Mesothelial cell of epicardium (in vitro differentiated cells): Measurements from ENCODE around the gene COL3A1. TPM values are rescaled to one million over a fixed set of nuclear protein-coding genes. Genes with fewer than 3 reads are reported as not detected.

Source experiments
- DNase-seq, 2 experiments: peaks; one replicate each; pipeline ENCODE4 v3.0.0; 2021; ENCODE audit warnings: low spot score in 2 of 2; ENCODE audit not compliant: unreplicated experiment in 2 of 2
- H3K27ac Mint-ChIP-seq: 2 replicates; pipeline ENCODE4 v1.8.0; 2021; ENCODE audit warnings: mixed read lengths
- H3K27me3 Mint-ChIP-seq: 2 replicates; pipeline ENCODE4 v1.8.0; 2021; ENCODE audit warnings: low read depth, mixed read lengths
- H3K36me3 Mint-ChIP-seq: 2 replicates; pipeline ENCODE4 v1.8.0; 2021; ENCODE audit warnings: mixed read lengths
- H3K4me1 Mint-ChIP-seq: 2 replicates; pipeline ENCODE4 v1.8.0; 2021; ENCODE audit warnings: mixed read lengths
- H3K4me3 Mint-ChIP-seq: 2 replicates; pipeline ENCODE4 v1.8.0; 2021; ENCODE audit warnings: mild to moderate bottlenecking, moderate library complexity, mixed read lengths
- H3K9me3 Mint-ChIP-seq: 2 replicates; pipeline ENCODE4 v1.8.0; 2021; ENCODE audit warnings: mixed read lengths
- total RNA-seq: library from RNA; stranded (reverse); gene quantifications from 3 replicates; pipeline ENCODE4 v1.2.1, GENCODE V29; 2021
- TF ChIP-seq, protein P1 (sequence below): fragments of 200-600 bp; sonication (generic); IDR thresholded peaks from one replicate; pipeline ENCODE4 v1.5.0; 2021; ENCODE audit warnings: antibody characterized with exemption; ENCODE audit not compliant: unreplicated experiment

COL3A1 gene
- total RNA-seq, 1 donor from 2014 or later: 7,569 TPM

DNA sequence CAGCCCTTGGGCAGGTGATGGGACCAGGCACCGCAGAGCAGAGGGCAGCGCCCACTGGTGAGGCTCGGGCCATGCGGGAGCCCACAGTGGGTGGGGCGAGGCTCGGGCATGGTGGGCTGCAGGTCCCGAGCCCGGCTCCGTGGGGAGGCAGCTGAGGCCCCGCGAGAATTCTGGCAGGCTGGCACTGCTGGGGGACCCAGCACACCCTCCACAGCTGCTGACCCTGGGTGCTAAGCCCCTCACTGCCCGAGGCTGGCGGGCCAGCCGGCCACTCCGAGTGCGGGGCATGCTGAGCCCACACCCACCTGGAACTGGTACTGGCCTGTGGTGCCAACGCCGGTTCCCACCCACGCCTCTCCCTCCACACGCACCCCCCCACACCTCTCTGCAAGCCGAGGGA lies 29.7 kb upstream of the COL3A1 start:
- Mint-ChIP-seq H3K27me3 (no peaks in the 10 kb centered on the region), H3K27ac (no peak overlapping the region), H3K4me1 (peaks cover 6% of the 10 kb centered on the region), H3K36me3 (no peaks in the 10 kb centered on the region), H3K9me3 (peaks cover 9% of the 10 kb centered on the region), H3K4me3 (no peak overlapping the region)
- TF ChIP-seq, protein P1, sequence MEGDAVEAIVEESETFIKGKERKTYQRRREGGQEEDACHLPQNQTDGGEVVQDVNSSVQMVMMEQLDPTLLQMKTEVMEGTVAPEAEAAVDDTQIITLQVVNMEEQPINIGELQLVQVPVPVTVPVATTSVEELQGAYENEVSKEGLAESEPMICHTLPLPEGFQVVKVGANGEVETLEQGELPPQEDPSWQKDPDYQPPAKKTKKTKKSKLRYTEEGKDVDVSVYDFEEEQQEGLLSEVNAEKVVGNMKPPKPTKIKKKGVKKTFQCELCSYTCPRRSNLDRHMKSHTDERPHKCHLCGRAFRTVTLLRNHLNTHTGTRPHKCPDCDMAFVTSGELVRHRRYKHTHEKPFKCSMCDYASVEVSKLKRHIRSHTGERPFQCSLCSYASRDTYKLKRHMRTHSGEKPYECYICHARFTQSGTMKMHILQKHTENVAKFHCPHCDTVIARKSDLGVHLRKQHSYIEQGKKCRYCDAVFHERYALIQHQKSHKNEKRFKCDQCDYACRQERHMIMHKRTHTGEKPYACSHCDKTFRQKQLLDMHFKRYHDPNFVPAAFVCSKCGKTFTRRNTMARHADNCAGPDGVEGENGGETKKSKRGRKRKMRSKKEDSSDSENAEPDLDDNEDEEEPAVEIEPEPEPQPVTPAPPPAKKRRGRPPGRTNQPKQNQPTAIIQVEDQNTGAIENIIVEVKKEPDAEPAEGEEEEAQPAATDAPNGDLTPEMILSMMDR: no peak
- no peak for DNase-seq

DNA sequence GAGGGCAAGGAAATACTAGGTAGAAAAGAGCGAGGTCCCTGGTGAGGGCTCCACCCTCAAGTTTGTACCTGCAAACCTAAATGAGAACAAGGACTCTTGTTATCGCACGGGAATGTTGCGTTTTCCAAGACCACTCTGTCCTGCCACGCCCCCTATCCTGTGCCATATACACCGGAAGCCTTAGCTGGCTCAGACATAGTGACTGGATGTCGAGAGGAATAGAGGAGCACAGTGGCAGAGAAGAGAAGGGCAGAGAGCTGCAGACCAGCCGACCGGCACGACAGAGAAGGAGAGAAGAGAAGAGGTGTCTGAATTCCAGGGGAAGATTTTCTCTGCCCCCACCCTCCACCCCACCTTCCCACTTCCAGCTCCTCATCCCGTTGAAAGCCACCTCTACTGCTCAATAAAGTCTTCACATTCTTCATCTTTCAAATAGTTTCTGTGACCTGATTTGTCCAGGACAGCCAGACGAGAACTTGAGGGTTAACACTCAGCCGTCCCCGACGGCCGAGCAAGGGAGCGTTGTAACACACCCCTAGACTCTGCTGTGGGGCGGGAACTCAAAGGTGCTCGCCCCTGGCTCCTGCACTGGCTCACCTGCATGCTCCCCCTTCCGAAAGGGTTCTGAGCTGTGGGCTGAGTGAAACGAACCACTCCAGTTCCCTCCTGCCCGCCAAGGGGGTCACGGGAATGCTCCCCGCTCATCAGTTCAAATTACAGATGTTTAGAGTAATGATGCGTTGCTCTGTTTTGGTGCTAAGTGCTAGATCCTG lies 24.9 kb upstream of the COL3A1 start:
- no peak overlapping the region for H3K27ac Mint-ChIP-seq
- no peaks in the 10 kb centered on the region for H3K4me1 Mint-ChIP-seq
- H3K27me3 Mint-ChIP-seq: no peaks in the 10 kb centered on the region
- no peak for DNase-seq
- no peak overlapping the region for H3K4me3 Mint-ChIP-seq
- TF ChIP-seq, protein P1: no peak
- no peaks in the 10 kb centered on the region for H3K36me3 Mint-ChIP-seq
- H3K9me3 Mint-ChIP-seq: peaks cover 14% of the 10 kb centered on the region

DNA sequence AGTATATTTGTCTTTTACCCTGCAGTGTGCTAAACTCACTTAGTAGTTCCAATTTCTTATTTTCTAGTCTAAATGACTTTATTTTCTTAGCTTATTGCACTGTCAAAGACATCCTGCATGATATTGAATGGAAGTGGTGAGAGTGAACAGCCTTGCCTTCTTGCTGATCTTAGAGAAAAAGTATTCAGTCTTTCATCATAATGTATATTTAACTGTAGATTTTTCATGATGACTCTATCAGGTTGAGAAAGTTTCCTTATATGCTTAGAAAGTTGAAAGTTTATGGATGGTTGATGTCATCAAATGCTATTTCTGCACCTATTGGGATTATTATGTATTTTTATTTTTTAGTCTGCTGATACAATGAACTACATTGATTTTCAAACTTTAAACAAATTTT lies 21.3 kb upstream of the COL3A1 start:
- Mint-ChIP-seq H3K4me3 (no peak overlapping the region), H3K9me3 (peaks cover 18% of the 10 kb centered on the region), H3K36me3 (no peaks in the 10 kb centered on the region), H3K27me3 (no peaks in the 10 kb centered on the region), H3K4me1 (peaks cover 3% of the 10 kb centered on the region), H3K27ac (no peak overlapping the region)
- DNase-seq: no peak
- TF ChIP-seq, protein P1: no peak

DNA sequence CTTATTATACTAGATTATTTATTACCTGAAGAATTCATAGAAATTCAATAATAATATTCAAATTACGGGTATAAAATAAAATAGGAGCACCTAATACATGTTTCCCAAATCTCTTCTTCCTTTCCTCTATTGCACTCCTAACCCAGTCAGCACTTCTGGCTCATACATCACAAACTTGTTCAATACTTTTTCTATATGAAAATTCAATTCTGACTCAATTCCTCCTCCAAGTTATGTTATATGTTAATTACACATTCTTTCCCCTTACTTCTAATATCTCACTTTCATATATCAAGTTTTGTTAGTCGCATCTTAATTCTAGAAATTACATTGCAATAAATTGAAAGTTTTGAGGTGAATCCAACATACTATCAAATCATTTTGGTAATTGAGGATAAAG lies 17.9 kb upstream of the COL3A1 start:
- Mint-ChIP-seq H3K4me3 (no peak overlapping the region), H3K4me1 (peaks cover 3% of the 10 kb centered on the region), H3K27ac (no peak overlapping the region), H3K9me3 (peaks cover 38% of the 10 kb centered on the region), H3K27me3 (no peaks in the 10 kb centered on the region), H3K36me3 (peaks cover 5% of the 10 kb centered on the region)
- TF ChIP-seq, protein P1: no peak
- no peak for DNase-seq

DNA sequence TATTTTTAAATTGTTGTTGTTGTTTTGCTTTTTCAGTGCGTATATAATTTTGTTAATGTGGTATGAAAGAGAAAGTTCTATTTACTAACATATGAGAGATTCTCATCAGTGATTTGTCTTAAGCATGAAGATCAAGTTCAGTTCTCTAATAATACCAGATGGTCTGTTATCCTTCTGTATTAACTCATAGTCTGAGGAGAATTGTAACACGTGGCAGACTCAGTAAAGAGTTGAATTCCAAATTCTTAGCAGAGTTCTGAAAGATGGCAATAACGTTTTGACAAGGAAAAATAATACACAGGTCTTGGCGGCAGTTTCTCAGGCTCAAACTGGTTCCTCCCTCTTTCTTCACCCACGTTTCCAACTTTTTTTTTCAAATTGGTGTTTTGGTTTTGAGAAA lies 17.2 kb upstream of the COL3A1 start:
- peaks cover 3% of the 10 kb centered on the region for H3K4me1 Mint-ChIP-seq
- peaks cover 5% of the 10 kb centered on the region for H3K36me3 Mint-ChIP-seq
- no peaks in the 10 kb centered on the region for H3K27me3 Mint-ChIP-seq
- TF ChIP-seq, protein P1: no peak
- H3K9me3 Mint-ChIP-seq: peaks cover 43% of the 10 kb centered on the region
- H3K27ac Mint-ChIP-seq: no peak overlapping the region
- no peak overlapping the region for H3K4me3 Mint-ChIP-seq
- DNase-seq: no peak
